ENCODE data around the gene ATP2B2.

The ATP2B2 gene

GRCh38 chr3:10492364-10493201 is 12.8 kb downstream of the ATP2B2 start:
- no peak for DNase-seq

GRCh38 chr3:10489746-10490483 is 15.5 kb downstream of the ATP2B2 start:
- no peak for DNase-seq

GRCh38 chr3:10487988-10488633 is 17.3 kb downstream of the ATP2B2 start:
- DNase-seq = no peak

GRCh38 chr3:10485806-10486205 is 19.6 kb downstream of the ATP2B2 start:
- DNase-seq = no peak

GRCh38 chr3:10485380-10485779 is 20.0 kb downstream of the ATP2B2 start:
- DNase-seq = no peak

GRCh38 chr3:10484709-10485108 is 20.7 kb downstream of the ATP2B2 start:
- no peak for DNase-seq

- DNase-seq = no peak
Measured at GRCh38 chr3:10483686-10484345, 21.6 kb downstream of the ATP2B2 start.

- no peak for DNase-seq
Measured at GRCh38 chr3:10483364-10483675, 22.1 kb downstream of the ATP2B2 start.

- no peak for DNase-seq
Measured at GRCh38 chr3:10482631-10483363, 22.6 kb downstream of the ATP2B2 start.

- DNase-seq = no peak
Measured at GRCh38 chr3:10480871-10481378, 24.5 kb downstream of the ATP2B2 start.

GRCh38 chr3:10479311-10479710 is 26.1 kb downstream of the ATP2B2 start:
- DNase-seq = no peak

GRCh38 chr3:10475983-10476382 is 29.4 kb downstream of the ATP2B2 start:
- DNase-seq = no peak

- DNase-seq = no peak
Measured at GRCh38 chr3:10474847-10475246, 30.5 kb downstream of the ATP2B2 start.

GRCh38 chr3:10474275-10474646 is 31.1 kb downstream of the ATP2B2 start:
- no peak for DNase-seq

GRCh38 chr3:10473581-10474274 is 31.7 kb downstream of the ATP2B2 start:
- DNase-seq = no peak

GRCh38 chr3:10472877-10473440 is 32.4 kb downstream of the ATP2B2 start:
- DNase-seq = no peak

- peak; percentile 25 for DNase-seq
Measured at GRCh38 chr3:10471054-10471688, 34.2 kb downstream of the ATP2B2 start.

- peak; percentile 40 for DNase-seq
Measured at GRCh38 chr3:10470120-10471053, 35.0 kb downstream of the ATP2B2 start.

- peak; percentile 38 for DNase-seq
Measured at GRCh38 chr3:10469441-10470119, 35.8 kb downstream of the ATP2B2 start.

All from NCI-H82 (cell line).